K562 (cell line): Measurements from ENCODE around the gene OSGEPL1. TPM values are rescaled to one million over a fixed set of nuclear protein-coding genes. Genes with fewer than 3 reads are reported as not detected.

ENCODE experiments used
- CXXC5 ChIP-seq: fragments of 250-450 bp; sonication (Bioruptor Pico); IDR thresholded peaks from 2 replicates; pipeline ENCODE4 v1.8.0; 2022; ENCODE audit warnings: inconsistent platforms, mild to moderate bottlenecking, moderate library complexity
- ETV6 ChIP-seq, 3 experiments: fragments of 150-350 bp in 1 of 3; sonication (generic) in 1 of 3; formaldehyde crosslinking in 1 of 3; IDR thresholded peaks; 2 replicates each; pipeline versions ENCODE4 v1.6.1 to v1.8.0; 2014 to 2022; ENCODE audit warnings: borderline replicate concordance in 2 of 3, low read depth in 2 of 3, antibody characterized with exemption in 1 of 3, low read length in 1 of 3, mild to moderate bottlenecking in 1 of 3, missing genetic modification reagents in 1 of 3
- HDAC1 ChIP-seq, 2 experiments: fragments of 450-650 bp; IDR thresholded peaks; 2 replicates each; pipeline ENCODE4 v1.6.1; 2016 to 2017; ENCODE audit warnings: inconsistent platforms in 1 of 2, mild to moderate bottlenecking in 1 of 2, moderate library complexity in 1 of 2
- HOXB6 ChIP-seq: fragments of 250-450 bp; sonication (Bioruptor Pico); IDR thresholded peaks from 2 replicates; pipeline ENCODE4 v1.5.1; 2022; ENCODE audit warnings: mild to moderate bottlenecking, borderline replicate concordance
- IRF9 ChIP-seq: fragments of 450-650 bp; IDR thresholded peaks from 2 replicates; pipeline ENCODE4 v1.6.1; 2016; ENCODE audit warnings: missing biosample characterization, missing genetic modification characterization
- PCBP1 ChIP-seq: fragments of 200-400 bp; formaldehyde crosslinking; IDR thresholded peaks from 2 replicates; pipeline ENCODE4 v1.6.1; 2018; ENCODE audit warnings: mild to moderate bottlenecking, low read depth, low read length; ENCODE audit not compliant: poor library complexity, severe bottlenecking
- REST ChIP-seq, 2 experiments: fragments of 450-650 bp; formaldehyde crosslinking in 1 of 2; IDR thresholded peaks; 2 replicates each; pipeline versions ENCODE4 v1.4.0 to v1.6.1; 2014 to 2020; ENCODE audit warnings: mild to moderate bottlenecking in 2 of 2, borderline replicate concordance in 1 of 2, low read depth in 1 of 2
- RNF219 ChIP-seq: fragments of 250-450 bp; sonication (Bioruptor Pico); IDR thresholded peaks from 2 replicates; pipeline ENCODE4 v1.5.0; 2022; ENCODE audit warnings: mild to moderate bottlenecking
- ZNF830 ChIP-seq: fragments of 250-450 bp; sonication (Bioruptor Pico); IDR thresholded peaks from 2 replicates; pipeline ENCODE4 v1.5.0; 2021; ENCODE audit warnings: mild to moderate bottlenecking
- polyA plus RNA-seq, 8 experiments: library from polyadenylated mRNA; depleted of rRNA in 4 of 8; stranded (reverse) in 5 of 8; unstranded in 3 of 8; fragments of >200 nt; fragmentation: Nextera tagmentation in 2 of 8; fragmentation: Illumina TruSeq in 1 of 8; extraction: Ambion mirVana in 2 of 8; extraction: Trizol in 1 of 8; gene quantifications; 2 replicates each; pipeline versions ENCODE4 v1.2.1 to v1.2.3, GENCODE V29; 2011 to 2014; ENCODE audit warnings: inconsistent platforms in 1 of 8, missing spikeins in 1 of 8
- total RNA-seq, 7 experiments: library from RNA; depleted of rRNA in 6 of 7; stranded (reverse); fragments of >200 nt in 6 of 7; fragmentation: Illumina TruSeq in 2 of 7; extraction: Trizol in 2 of 7; gene quantifications; 2 replicates each; pipeline versions ENCODE4 v1.2.1 to v1.2.3, GENCODE V29; 2011 to 2021; ENCODE audit warnings: low replicate concordance in 1 of 7
- TF ChIP-seq, protein P1 (sequence below): fragments of 450-650 bp; IDR thresholded peaks from 2 replicates; pipeline ENCODE4 v1.6.1; 2017; ENCODE audit warnings: antibody characterized with exemption

The OSGEPL1 gene
- total and polyA plus RNA-seq, 9 of the 15 experiments (the other 6 are each of a cell fraction or from before 2014, with no cell fraction given) = 2.5 to 10.8 (median 6.5) TPM

GRCh38 chr2:189783927-189784867 is 21.6 kb upstream of the OSGEPL1 start, which contains the start of the genes ORMDL1 and PMS1 (continued):
- TF ChIP-seq REST (IDR thresholded peaks at IDR 0.05; ENCODE audit: borderline replicate concordance) (no peak), REST (CRISPR knock-in tag; IDR thresholded peaks at IDR 0.05; ENCODE audit: low read depth) (no peak), PCBP1 (peak; percentile 67), ZNF830 (CRISPR knock-in tag) (no peak), HDAC1 (IDR thresholded peaks at IDR 0.05) (peak in 1 of 2 experiments; percentile 60; a peak in 1 of 4 replicates), HOXB6 (CRISPR knock-in tag) (no peak), IRF9 (tag) (no peak), CXXC5 (CRISPR knock-in tag) (peak; percentile 98), RNF219 (no peak), ETV6 (IDR thresholded peaks at IDR 0.05; ENCODE audit: borderline replicate concordance in 1 of 2, low read depth in 2 of 2, low read length in 1 of 2) (no peak), ETV6 (CRISPR knock-in tag; IDR thresholded peaks at IDR 0.05; ENCODE audit: borderline replicate concordance) (no peak)
- TF ChIP-seq, protein P1, sequence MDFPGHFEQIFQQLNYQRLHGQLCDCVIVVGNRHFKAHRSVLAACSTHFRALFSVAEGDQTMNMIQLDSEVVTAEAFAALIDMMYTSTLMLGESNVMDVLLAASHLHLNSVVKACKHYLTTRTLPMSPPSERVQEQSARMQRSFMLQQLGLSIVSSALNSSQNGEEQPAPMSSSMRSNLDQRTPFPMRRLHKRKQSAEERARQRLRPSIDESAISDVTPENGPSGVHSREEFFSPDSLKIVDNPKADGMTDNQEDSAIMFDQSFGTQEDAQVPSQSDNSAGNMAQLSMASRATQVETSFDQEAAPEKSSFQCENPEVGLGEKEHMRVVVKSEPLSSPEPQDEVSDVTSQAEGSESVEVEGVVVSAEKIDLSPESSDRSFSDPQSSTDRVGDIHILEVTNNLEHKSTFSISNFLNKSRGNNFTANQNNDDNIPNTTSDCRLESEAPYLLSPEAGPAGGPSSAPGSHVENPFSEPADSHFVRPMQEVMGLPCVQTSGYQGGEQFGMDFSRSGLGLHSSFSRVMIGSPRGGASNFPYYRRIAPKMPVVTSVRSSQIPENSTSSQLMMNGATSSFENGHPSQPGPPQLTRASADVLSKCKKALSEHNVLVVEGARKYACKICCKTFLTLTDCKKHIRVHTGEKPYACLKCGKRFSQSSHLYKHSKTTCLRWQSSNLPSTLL = no peak
